GM12878 (cell line): Measurements from ENCODE around the gene MUL1. TPM values are rescaled to one million over a fixed set of nuclear protein-coding genes. Genes with fewer than 3 reads are reported as not detected.

Experiments
- ATAC-seq: fragments of 200-7000 bp; cut with Tn5 transposase; 3 replicates; pipeline ENCODE4 v1.9.1; 2020; ENCODE audit warnings: mild to moderate bottlenecking, moderate library complexity
- BruUV-seq: library from RNA; stranded (reverse); fragments of 400-500 nt; replicated peaks from 2 replicates; lab custom pipeline; 2021; lab: Mats Ljungman, UMichigan
- CTCF ChIA-PET: fragments of 300-600 bp; sonication (Branson Sonifier 250); formaldehyde crosslinking; extraction: SDS; loops from one replicate; lab custom pipeline; 2021; ENCODE audit warnings: inconsistent platforms; lab: Yijun Ruan, JAX
- POLR2A ChIA-PET: fragments of 350-600 bp; formaldehyde crosslinking; extraction: SDS; loops from one replicate; lab custom pipeline; 2021; ENCODE audit warnings: inconsistent platforms; lab: Charles Lee
- RAD21 ChIA-PET: fragments of 300-600 bp; sonication (Branson Sonifier 250); formaldehyde crosslinking; loops from one replicate; lab custom pipeline; 2023; ENCODE audit warnings: antibody characterized with exemption; ENCODE audit not compliant: unreplicated experiment; lab: Charles Lee
- SMC1A ChIA-PET: fragments of 300-600 bp; sonication (Branson Sonifier 250); formaldehyde crosslinking; loops from one replicate; lab custom pipeline; 2023; ENCODE audit not compliant: unreplicated experiment, uncharacterized antibody; lab: Charles Lee
- DNase-seq: peaks from one replicate; pipeline ENCODE4 v3.0.0-alpha.2; 2011; ENCODE audit warnings: low read depth, low spot score
- FAIRE-seq: peaks from 3 replicates; lab custom pipeline; 2011; peaks lifted over from hg19 to GRCh38; lab: Jason Lieb, UNC
- H2AFZ ChIP-seq: 2 replicates; pipeline ENCODE4 v1.6.0; 2011; ENCODE audit warnings: low read depth, low read length, control low read depth; ENCODE audit not compliant: control insufficient read depth
- H3K27ac ChIP-seq: 2 replicates; pipeline ENCODE4 v1.5.1; 2011; ENCODE audit warnings: control low read depth; ENCODE audit not compliant: control insufficient read depth, insufficient read depth
- H3K27me3 ChIP-seq, 2 experiments: replicated peaks in 1 of 2; 2 replicates each; pipeline versions ENCODE4 v1.6.0 to v1.6.1; 2011; ENCODE audit warnings: low read length in 1 of 2; ENCODE audit not compliant: control insufficient read depth in 2 of 2, insufficient read depth in 2 of 2
- H3K36me3 ChIP-seq, 2 experiments: 2 replicates each; pipeline ENCODE4 v1.5.1; 2011; ENCODE audit warnings: low read length in 1 of 2; ENCODE audit not compliant: control insufficient read depth in 2 of 2, insufficient read depth in 2 of 2
- H3K4me1 ChIP-seq: 2 replicates; pipeline ENCODE4 v1.6.1; 2011; ENCODE audit warnings: mild to moderate bottlenecking, low read length, moderate library complexity, mixed read lengths; ENCODE audit not compliant: control insufficient read depth, insufficient read depth
- H3K4me2 ChIP-seq: 2 replicates; pipeline ENCODE4 v1.6.0; 2011; ENCODE audit warnings: control low read depth; ENCODE audit not compliant: control insufficient read depth, insufficient read depth
- H3K4me3 ChIP-seq: fragments of 200-600 bp; sonication (generic); 2 replicates; pipeline ENCODE4 v1.5.1; 2016
- H3K79me2 ChIP-seq: 2 replicates; pipeline ENCODE4 v1.6.0; 2011; ENCODE audit warnings: low read length; ENCODE audit not compliant: control insufficient read depth, insufficient read depth
- H3K9ac ChIP-seq: 2 replicates; pipeline ENCODE4 v1.8.0; 2011; ENCODE audit warnings: low read length, control low read depth, mixed read lengths; ENCODE audit not compliant: control insufficient read depth, insufficient read depth
- H3K9me3 ChIP-seq: replicated peaks from 3 replicates; pipeline ENCODE4 v1.5.1; 2011; ENCODE audit warnings: mild to moderate bottlenecking, low read length; ENCODE audit not compliant: control insufficient read depth, insufficient read depth
- H4K20me1 ChIP-seq: 2 replicates; pipeline ENCODE4 v1.6.0; 2011; ENCODE audit not compliant: control insufficient read depth, insufficient read depth
- CBFB ChIP-seq: IDR thresholded peaks from 2 replicates; pipeline ENCODE4 v1.6.1; 2016; ENCODE audit warnings: antibody characterized with exemption, low read depth
- CBX3 ChIP-seq: fragments of 200-600 bp; sonication (generic); IDR thresholded peaks from 2 replicates; pipeline ENCODE4 v1.6.1; 2016; ENCODE audit warnings: low read depth, borderline replicate concordance
- E2F8 ChIP-seq: fragments of 450-650 bp; IDR thresholded peaks from 2 replicates; pipeline ENCODE4 v1.6.1; 2018; ENCODE audit warnings: mild to moderate bottlenecking, low read depth, moderate library complexity; ENCODE audit not compliant: partially characterized antibody
- EGR1 ChIP-seq, 2 experiments: IDR thresholded peaks; 1 replicate in 1 of 2; 2 replicates in 1 of 2; pipeline ENCODE4 v1.6.1; 2011 to 2012; ENCODE audit warnings: low read depth in 2 of 2, low read length in 2 of 2, borderline replicate concordance in 1 of 2, mild to moderate bottlenecking in 1 of 2, moderate library complexity in 1 of 2
- GATAD2B ChIP-seq: fragments of 450-650 bp; conservative IDR thresholded peaks from 2 replicates; pipeline ENCODE4 v1.6.1; 2017; ENCODE audit warnings: low read depth, mild to moderate bottlenecking, moderate library complexity
- MLLT1 ChIP-seq: fragments of 450-650 bp; IDR thresholded peaks from 2 replicates; pipeline ENCODE4 v1.6.1; 2016; ENCODE audit warnings: mild to moderate bottlenecking
- NRF1 ChIP-seq: conservative IDR thresholded peaks from 2 replicates; pipeline ENCODE4 v1.6.1; 2011; ENCODE audit warnings: mild to moderate bottlenecking, low read depth, low read length, improper control_type of control experiment
- POU2F2 ChIP-seq: IDR thresholded peaks from 3 replicates; pipeline ENCODE4 v1.6.1; 2011; ENCODE audit warnings: low read depth, mild to moderate bottlenecking, low read length, borderline replicate concordance
- RUNX3 ChIP-seq: IDR thresholded peaks from 2 replicates; pipeline ENCODE4 v1.6.1; 2012; ENCODE audit warnings: low read length, inconsistent platforms
- TAF1 ChIP-seq: IDR thresholded peaks from 2 replicates; pipeline ENCODE4 v1.6.1; 2011; ENCODE audit warnings: mild to moderate bottlenecking, low read depth, low read length, borderline replicate concordance
- TCF3 ChIP-seq: IDR thresholded peaks from 2 replicates; pipeline ENCODE4 v1.6.1; 2012; ENCODE audit warnings: low read depth, mild to moderate bottlenecking, low read length, borderline replicate concordance; ENCODE audit not compliant: insufficient read depth
- ZNF24 ChIP-seq: fragments of 450-650 bp; IDR thresholded peaks from 2 replicates; pipeline ENCODE4 v1.6.1; 2017; ENCODE audit warnings: antibody characterized with exemption, mild to moderate bottlenecking
- ZNF384 ChIP-seq: IDR thresholded peaks from 2 replicates; pipeline ENCODE4 v1.6.1; 2012; ENCODE audit warnings: low read depth, mild to moderate bottlenecking, low read length, improper control_type of control experiment, borderline replicate concordance
- ZNF592 ChIP-seq: fragments of 450-650 bp; IDR thresholded peaks from 2 replicates; pipeline ENCODE4 v1.6.1; 2017; ENCODE audit warnings: mild to moderate bottlenecking, moderate library complexity
- ZZZ3 ChIP-seq: IDR thresholded peaks from 2 replicates; pipeline ENCODE4 v1.6.1; 2011; ENCODE audit warnings: low read depth; ENCODE audit not compliant: control insufficient read depth, insufficient read length
- WGBS: methylation state at CpG from one replicate; pipeline ENCODE4 v1.1.6; 2016; ENCODE audit warnings: low lambda C conversion rate; ENCODE audit not compliant: insufficient replicate concordance, insufficient coverage; ENCODE audit errors: missing lambda C conversion rate; 5-methylcytosine and 5-hydroxymethylcytosine counted together
- in situ Hi-C: fragments of 300-500 bp; cut with MboI; formaldehyde crosslinking; loops from 9 replicates; pipeline ENCODE4 v1.14.3; 2018; ENCODE audit warnings: mixed read lengths
- intact Hi-C: fragments of 100-400 bp; cut with micrococcal nuclease; formaldehyde crosslinking; loops from one replicate; pipeline ENCODE4 v1.14.2; 2022; ENCODE audit not compliant: unreplicated experiment
- polyA plus RNA-seq, 11 experiments: library from polyadenylated mRNA; depleted of rRNA in 4 of 11; unstranded in 6 of 11; stranded (reverse) in 5 of 11; fragments of >200 nt; fragmentation: Nextera tagmentation in 4 of 11; fragmentation: Illumina TruSeq in 1 of 11; extraction: Ambion mirVana in 4 of 11; extraction: Trizol in 1 of 11; gene quantifications; 1 replicate in 1 of 11; 2 replicates in 10 of 11; pipeline versions ENCODE4 v1.2.1 to v1.2.3, GENCODE V29; 2011 to 2016; ENCODE audit warnings: inconsistent platforms in 2 of 11, missing spikeins in 2 of 11, low read depth in 1 of 11
- total RNA-seq, 4 experiments: library from RNA; depleted of rRNA in 3 of 4; stranded (reverse); fragments of >200 nt in 3 of 4; fragmentation: Illumina TruSeq in 1 of 4; extraction: Trizol in 1 of 4; gene quantifications; 2 replicates each; pipeline versions ENCODE4 v1.2.1 to v1.2.3, GENCODE V29; 2013 to 2021

MUL1 gene
- total and polyA plus RNA-seq, 10 of the 15 experiments (the other 5 are each of a cell fraction or from before 2014, with no cell fraction given) = 4.9 to 27.0 (median 15.5) TPM

GRCh38 chr1:20497506-20497905, 10.4 kb downstream of the MUL1 start:
- TF ChIP-seq ZNF384 (no peak), E2F8 (no peak), TAF1 (no peak), CBX3 (no peak), NRF1 (no peak), CBFB (no peak), EGR1 (IDR thresholded peaks at IDR 0.05; ENCODE audit: borderline replicate concordance in 1 of 2, low read depth in 2 of 2, low read length in 2 of 2) (no peak), ZNF24 (no peak), GATAD2B (no peak), RUNX3 (no peak), TCF3 (no peak), POU2F2 (no peak), ZZZ3 (no peak), MLLT1 (no peak), ZNF592 (no peak)
- TF ChIP-seq, all 136 proteins: peak for 0
- Histone ChIP-seq H3K9ac (no peak overlapping the region), H3K4me3 (no peak overlapping the region), H3K4me1 (no peaks in the 10 kb centered on the region), H3K9me3 (no peaks in the 10 kb centered on the region), H4K20me1 (no peaks in the 10 kb centered on the region), H3K27me3 (no peaks in the 10 kb centered on the region; a peak in 1 of 4 replicates), H3K4me2 (no peak overlapping the region), H3K79me2 (no peaks in the 10 kb centered on the region), H2AFZ (no peak overlapping the region), H3K27ac (no peak overlapping the region), H3K36me3 (peaks cover 11 to 15% of the 10 kb centered on the region in 2 experiments; a peak in 3 of 4 replicates)
- 76% methylated on average over 6 of the region's 6 CpGs for WGBS
- BruUV-seq = no TSS peak
- intact Hi-C loops = no loop called here
- in situ Hi-C loops = loop anchor here (10.0 kb wide), 1 partner anchor 583 kb away; no protein-coding TSS in a partner anchor
- ChIA-PET CTCF (interaction anchor here (1.2 kb wide), 1 partner anchor 285 kb away, joined by 3 read pairs; no protein-coding TSS in a partner anchor), POLR2A (no interaction called here), SMC1A (no interaction called here), RAD21 (no interaction called here)
- ATAC-seq (no peak), DNase-seq (no peak), FAIRE-seq (no peak)
